Astrocyte (in vitro differentiated cells and primary cell): ENCODE data around the gene TIMM44. TPM values are rescaled to one million over a fixed set of nuclear protein-coding genes. Genes with fewer than 3 reads are reported as not detected.
"Not testable (repeated sequence)": the region's sequence is repeated elsewhere in the genome, so short reads cannot be mapped to it uniquely, and the experiment has no call there.

Experiments used
- DNase-seq: peaks from one replicate; pipeline ENCODE4 v3.0.0-alpha.2; 2010; ENCODE audit warnings: low read depth
- FAIRE-seq: peaks from 2 replicates; lab custom pipeline; 2011; peaks lifted over from hg19 to GRCh38; lab: Jason Lieb, UNC
- H2AFZ ChIP-seq: 2 replicates; pipeline ENCODE4 v1.6.0; 2012; ENCODE audit warnings: low read depth, low read length, inconsistent platforms
- H3K27ac ChIP-seq: 2 replicates; pipeline ENCODE4 v1.5.1; 2011; ENCODE audit warnings: low read depth, low read length, inconsistent platforms
- H3K27me3 ChIP-seq: 2 replicates; pipeline ENCODE4 v1.6.0; 2011; ENCODE audit warnings: low read length, inconsistent platforms; ENCODE audit not compliant: insufficient read depth
- H3K36me3 ChIP-seq: 2 replicates; pipeline ENCODE4 v1.5.1; 2011; ENCODE audit warnings: low read length, inconsistent platforms; ENCODE audit not compliant: insufficient read depth
- H3K4me1 ChIP-seq: 2 replicates; pipeline ENCODE4 v1.5.1; 2011; ENCODE audit warnings: low read length, inconsistent platforms; ENCODE audit not compliant: insufficient read depth
- H3K4me2 ChIP-seq: 2 replicates; pipeline ENCODE4 v1.6.0; 2012; ENCODE audit warnings: low read length, inconsistent platforms
- H3K4me3 ChIP-seq: 2 replicates; pipeline ENCODE4 v1.5.1; 2011; ENCODE audit warnings: low read depth, mild to moderate bottlenecking, low read length, inconsistent platforms; ENCODE audit not compliant: insufficient read depth
- H3K79me2 ChIP-seq: 2 replicates; pipeline ENCODE4 v1.6.0; 2012; ENCODE audit warnings: mild to moderate bottlenecking, low read length, inconsistent platforms; ENCODE audit not compliant: insufficient read depth
- H3K9ac ChIP-seq: 2 replicates; pipeline ENCODE4 v1.6.0; 2012; ENCODE audit warnings: mild to moderate bottlenecking, low read length, inconsistent platforms
- H3K9me3 ChIP-seq: 2 replicates; pipeline ENCODE4 v1.5.1; 2012; ENCODE audit warnings: low read depth, mild to moderate bottlenecking, low read length, inconsistent platforms; ENCODE audit not compliant: insufficient read depth
- H4K20me1 ChIP-seq: 2 replicates; pipeline ENCODE4 v1.6.0; 2012; ENCODE audit warnings: low read length, inconsistent platforms; ENCODE audit not compliant: insufficient read depth
- H3K27ac Mint-ChIP-seq: one replicate; pipeline ENCODE4 v1.8.0; 2021; ENCODE audit warnings: mild to moderate bottlenecking, mixed read lengths; ENCODE audit not compliant: unreplicated experiment
- H3K27me3 Mint-ChIP-seq: one replicate; pipeline ENCODE4 v1.8.0; 2021; ENCODE audit warnings: low read depth, mixed read lengths; ENCODE audit not compliant: unreplicated experiment
- H3K36me3 Mint-ChIP-seq: one replicate; pipeline ENCODE4 v1.8.0; 2021; ENCODE audit warnings: low read depth, mixed read lengths; ENCODE audit not compliant: unreplicated experiment
- H3K4me1 Mint-ChIP-seq: one replicate; pipeline ENCODE4 v1.8.0; 2021; ENCODE audit warnings: low read depth, mixed read lengths; ENCODE audit not compliant: unreplicated experiment
- H3K4me3 Mint-ChIP-seq: one replicate; pipeline ENCODE4 v1.8.0; 2021; ENCODE audit warnings: mild to moderate bottlenecking, moderate library complexity, mixed read lengths; ENCODE audit not compliant: unreplicated experiment
- H3K9me3 Mint-ChIP-seq: one replicate; pipeline ENCODE4 v1.8.0; 2021; ENCODE audit warnings: mild to moderate bottlenecking, mixed read lengths; ENCODE audit not compliant: unreplicated experiment
- EZH2 ChIP-seq: IDR thresholded peaks from 2 replicates; pipeline ENCODE4 v1.6.1; 2012; ENCODE audit warnings: mild to moderate bottlenecking, low read length, inconsistent platforms; ENCODE audit not compliant: insufficient read depth
- total RNA-seq: library from RNA; stranded (reverse); gene quantifications from 2 replicates; pipeline ENCODE4 v1.2.1, GENCODE V29; 2021
- TF ChIP-seq, protein P1 (sequence below): IDR thresholded peaks from 2 replicates; pipeline ENCODE4 v1.5.1; 2011; ENCODE audit warnings: low read depth, mild to moderate bottlenecking, inconsistent platforms, low read length, moderate library complexity; ENCODE audit not compliant: insufficient read depth

The TIMM44 gene
- total RNA-seq, 1 donor from 2014 or later = 71.1 TPM

DNA sequence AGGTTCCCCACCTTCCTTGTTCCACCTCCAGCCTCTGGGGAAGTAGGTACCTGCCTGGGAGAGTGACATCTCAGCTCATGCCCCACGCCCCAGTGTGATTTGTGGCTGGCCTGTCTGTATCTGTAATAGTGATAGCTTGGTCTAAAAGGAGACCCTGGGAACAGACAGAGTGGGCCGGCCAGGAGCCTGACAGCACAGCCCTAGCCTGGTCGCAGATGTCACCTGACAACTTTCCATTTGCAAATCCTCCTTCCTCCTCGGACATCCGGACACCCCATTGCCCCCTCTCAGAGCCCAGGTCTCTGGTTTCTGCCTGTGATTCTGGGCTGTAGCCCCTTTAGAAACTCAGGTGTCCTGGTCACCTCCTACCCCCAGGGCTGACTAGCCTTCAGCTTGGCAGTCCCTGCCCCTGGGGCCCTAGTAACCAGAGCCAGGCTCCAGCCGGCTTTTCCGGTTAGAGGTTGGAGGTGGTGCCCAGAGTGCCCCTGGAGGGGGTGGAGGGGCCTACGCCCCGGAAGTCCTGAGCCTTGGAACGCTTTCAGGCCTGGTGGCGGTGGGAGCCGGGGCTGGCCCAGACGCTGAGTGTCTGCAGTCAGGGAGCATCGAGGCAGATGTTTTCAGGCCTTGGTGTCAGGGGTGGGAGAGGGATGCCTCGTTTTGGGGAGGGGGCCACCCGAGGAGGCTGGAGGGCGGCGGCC lies 48.7 kb downstream of the TIMM44 start:
- Mint-ChIP-seq H3K27me3 (no peaks in the 10 kb centered on the region), H3K27ac (no peak overlapping the region), H3K4me1 (peaks cover 3% of the 10 kb centered on the region), H3K4me3 (no peak overlapping the region), H3K36me3 (peaks cover 7% of the 10 kb centered on the region), H3K9me3 (no peaks in the 10 kb centered on the region)
- H3K9ac ChIP-seq = no peak overlapping the region
- DNase-seq (no peak), FAIRE-seq (no peak)
- H3K9me3 ChIP-seq = no peaks in the 10 kb centered on the region
- H4K20me1 ChIP-seq = peaks cover 4% of the 10 kb centered on the region
- TF ChIP-seq, protein P1, sequence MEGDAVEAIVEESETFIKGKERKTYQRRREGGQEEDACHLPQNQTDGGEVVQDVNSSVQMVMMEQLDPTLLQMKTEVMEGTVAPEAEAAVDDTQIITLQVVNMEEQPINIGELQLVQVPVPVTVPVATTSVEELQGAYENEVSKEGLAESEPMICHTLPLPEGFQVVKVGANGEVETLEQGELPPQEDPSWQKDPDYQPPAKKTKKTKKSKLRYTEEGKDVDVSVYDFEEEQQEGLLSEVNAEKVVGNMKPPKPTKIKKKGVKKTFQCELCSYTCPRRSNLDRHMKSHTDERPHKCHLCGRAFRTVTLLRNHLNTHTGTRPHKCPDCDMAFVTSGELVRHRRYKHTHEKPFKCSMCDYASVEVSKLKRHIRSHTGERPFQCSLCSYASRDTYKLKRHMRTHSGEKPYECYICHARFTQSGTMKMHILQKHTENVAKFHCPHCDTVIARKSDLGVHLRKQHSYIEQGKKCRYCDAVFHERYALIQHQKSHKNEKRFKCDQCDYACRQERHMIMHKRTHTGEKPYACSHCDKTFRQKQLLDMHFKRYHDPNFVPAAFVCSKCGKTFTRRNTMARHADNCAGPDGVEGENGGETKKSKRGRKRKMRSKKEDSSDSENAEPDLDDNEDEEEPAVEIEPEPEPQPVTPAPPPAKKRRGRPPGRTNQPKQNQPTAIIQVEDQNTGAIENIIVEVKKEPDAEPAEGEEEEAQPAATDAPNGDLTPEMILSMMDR = no peak
- TF ChIP-seq EZH2 = no peak
- H3K4me2 ChIP-seq = no peak overlapping the region
- no peak overlapping the region for H3K4me3 ChIP-seq
- no peaks in the 10 kb centered on the region for H3K36me3 ChIP-seq
- no peaks in the 10 kb centered on the region for H3K27me3 ChIP-seq
- peaks cover 3% of the 10 kb centered on the region for H3K79me2 ChIP-seq
- H3K27ac ChIP-seq = no peak overlapping the region
- H3K4me1 ChIP-seq = peaks cover 10% of the 10 kb centered on the region
- H2AFZ ChIP-seq = no peak overlapping the region

- H3K27me3 Mint-ChIP-seq, FAIRE-seq, H2AFZ ChIP-seq, H3K4me3 ChIP-seq, H3K9me3 Mint-ChIP-seq, H3K36me3 Mint-ChIP-seq, H4K20me1 ChIP-seq, H3K4me3 Mint-ChIP-seq, H3K9me3 ChIP-seq, H3K79me2 ChIP-seq, H3K36me3 ChIP-seq, H3K27me3 ChIP-seq, H3K4me1 Mint-ChIP-seq: not testable (repeated sequence)
- Histone ChIP-seq H3K4me2 (peak overlapping the region; percentile 44), H3K9ac (peak overlapping the region; percentile 55), H3K4me1 (peaks cover 15% of the 10 kb centered on the region), H3K27ac (peak overlapping the region; percentile 21)
- peak overlapping the region; percentile 41 for H3K27ac Mint-ChIP-seq
- DNase-seq = peak; percentile 58
Measured at GRCh38 chr19:7893362-7894101, 49.9 kb downstream of the TIMM44 start.

DNA sequence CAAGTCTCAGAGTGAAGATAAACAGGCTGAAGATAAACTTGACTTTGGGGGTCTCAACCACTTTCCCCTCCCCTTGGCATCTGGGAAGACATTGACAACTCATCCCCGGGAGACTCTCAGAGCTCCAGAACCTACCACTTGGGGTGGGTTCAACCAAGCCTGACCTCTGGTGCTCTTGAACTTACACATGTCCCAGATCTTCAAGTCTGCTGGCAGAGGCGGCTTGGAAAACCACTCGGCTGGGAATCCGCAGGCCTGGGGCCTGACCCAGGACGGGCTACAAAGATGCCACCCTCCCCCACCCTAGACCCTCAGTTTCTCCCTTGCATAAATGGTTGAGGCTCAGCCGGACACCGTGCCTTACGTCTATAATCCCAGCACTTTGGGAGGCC lies 54.6 kb downstream of the TIMM44 start:
- peaks cover 4% of the 10 kb centered on the region for H4K20me1 ChIP-seq
- Mint-ChIP-seq H3K27me3 (no peaks in the 10 kb centered on the region), H3K4me1 (peaks cover 3% of the 10 kb centered on the region), H3K36me3 (no peaks in the 10 kb centered on the region), H3K9me3 (no peaks in the 10 kb centered on the region), H3K4me3 (peak overlapping the region; percentile 81), H3K27ac (peak overlapping the region; percentile 78)
- H3K27me3 ChIP-seq = no peaks in the 10 kb centered on the region
- H3K4me2 ChIP-seq = peak overlapping the region; percentile 95
- no peaks in the 10 kb centered on the region for H3K36me3 ChIP-seq
- peak overlapping the region; percentile 87 for H3K9ac ChIP-seq
- H3K79me2 ChIP-seq = peaks cover 9% of the 10 kb centered on the region
- FAIRE-seq (no peak), DNase-seq (no peak)
- H3K27ac ChIP-seq = peak overlapping the region; percentile 72
- TF ChIP-seq, protein P1 = no peak
- TF ChIP-seq EZH2 = no peak
- peak overlapping the region; percentile 69 for H3K4me3 ChIP-seq
- H3K9me3 ChIP-seq = no peaks in the 10 kb centered on the region
- H2AFZ ChIP-seq = peak overlapping the region; percentile 86
- H3K4me1 ChIP-seq = peaks cover 13% of the 10 kb centered on the region
